A549 treated with CORT108297 at 1 μM for 4 hours (cell line): ENCODE measurements around the gene LRSAM1. TPM values are rescaled to one million over a fixed set of nuclear protein-coding genes. Genes with fewer than 3 reads are reported as not detected.

Experiments
- total RNA-seq: library from RNA; stranded (reverse); fragments of 200-300 nt; extraction: Qiagen RNA extraction; gene quantifications from 5 replicates; pipeline ENCODE4 v1.2.3, GENCODE V29; 2022

Gene LRSAM1
- total RNA-seq = 9.4 to 12.6 TPM (median 11.2 TPM) in 5 replicates

DNA sequence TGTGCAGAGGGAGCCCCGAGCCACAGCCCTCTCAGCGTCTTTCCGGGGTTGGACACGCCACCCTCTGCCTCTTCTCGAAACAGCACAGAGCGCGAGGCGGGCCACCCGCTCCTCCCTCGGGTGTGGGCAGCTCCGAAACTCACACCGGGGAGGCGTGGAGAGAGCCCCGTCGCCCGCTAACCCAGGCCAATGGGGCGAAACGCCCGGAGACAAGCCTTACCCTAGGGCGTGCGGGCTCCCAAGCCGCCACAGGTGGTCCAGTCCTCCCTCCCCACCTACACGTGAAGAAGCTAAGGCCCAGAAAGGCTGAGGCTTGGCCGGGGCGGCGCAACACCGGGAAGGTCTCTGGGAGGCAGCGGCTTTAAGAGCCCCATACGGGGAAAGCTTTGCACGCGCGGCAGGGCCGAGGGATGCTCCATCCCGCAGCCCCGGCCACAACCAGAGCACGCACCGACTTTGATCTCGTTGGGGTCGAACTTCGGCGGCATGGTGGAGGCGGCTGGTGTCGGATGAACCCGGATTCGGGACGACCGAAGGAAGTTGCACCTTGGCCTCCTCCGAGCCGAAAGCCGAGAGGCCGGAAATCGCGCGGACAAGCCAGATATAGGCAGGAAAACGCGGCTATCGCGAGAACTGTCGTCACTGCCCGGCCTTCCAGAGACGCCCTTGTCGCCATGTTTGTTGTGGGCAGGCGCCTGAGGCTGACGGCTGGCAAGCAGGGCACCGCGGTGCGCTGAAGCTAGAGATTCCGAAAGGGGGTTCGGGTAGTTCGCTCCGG is at the start of gene LRSAM1, which contains the start of gene RPL12:
LRSAM1 (plus strand) TSS at position 681 of the 778 bp plus-strand sequence. CDS start 3,018 bp downstream, outside the sequence.
RPL12 (minus strand) TSS at position 577 of the 778 bp plus-strand sequence; CDS start at position 488, 89 bp downstream.

DNA sequence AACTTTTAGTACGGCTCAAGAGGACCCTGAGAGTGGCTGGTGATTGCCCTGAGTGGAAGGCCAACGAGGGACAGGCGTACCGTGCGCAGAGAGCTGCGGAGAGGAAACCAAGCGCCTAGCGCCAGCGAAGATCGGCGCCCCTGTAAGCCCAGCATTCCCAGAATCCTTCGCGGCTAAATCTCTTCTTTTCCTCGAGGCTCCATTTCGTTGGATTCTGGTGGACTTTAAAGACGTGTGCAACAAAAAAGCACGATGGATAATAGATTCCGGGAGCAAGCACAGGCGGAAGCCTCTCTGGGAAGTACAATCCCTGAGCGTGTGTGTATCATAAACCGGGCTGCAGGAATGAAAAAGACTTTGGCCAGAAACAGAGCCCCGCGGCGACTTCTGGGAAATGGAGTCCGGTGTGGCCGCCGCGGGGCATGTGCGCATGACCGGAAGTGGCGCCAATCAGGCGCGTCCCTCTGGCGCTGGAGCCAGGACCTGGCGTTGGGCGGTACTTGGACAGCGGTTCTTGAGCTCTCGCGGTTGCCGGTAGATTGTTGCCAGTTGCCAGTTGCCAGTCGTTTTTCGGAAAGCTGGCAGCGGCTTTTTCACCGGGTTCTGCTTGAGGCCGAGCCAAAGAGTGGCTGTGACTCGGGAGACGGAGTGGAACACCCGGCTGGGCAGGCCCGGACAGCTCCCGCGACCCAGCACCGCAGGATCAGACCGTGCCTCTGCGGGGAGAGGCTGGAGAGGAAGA is 27.2 kb upstream of the LRSAM1 start, which contains the start of gene ZNF79:
ZNF79 (plus strand) TSS at position 449 of the 742 bp plus-strand sequence. CDS start 406 bp downstream, outside the sequence.

Other genes starting within 250 kb of the LRSAM1 start
- 2.2 to 2.8 TPM (median 2.4 TPM) in 5 replicates for gene GARNL3, start 186.7 kb upstream of the LRSAM1 start, total RNA-seq
- gene SLC2A8, start 54.3 kb upstream of the LRSAM1 start, total RNA-seq = 9.5 to 16.7 TPM (median 16.1 TPM) in 5 replicates
- gene ZNF79, start 27.1 kb upstream of the LRSAM1 start, total RNA-seq = 5.5 to 6.3 TPM (median 6.0 TPM) in 5 replicates
- 2,609 to 2,987 TPM (median 2,755 TPM) in 5 replicates for gene RPL12, start 104 bp upstream of the LRSAM1 start, total RNA-seq
- 14.6 to 18.8 TPM (median 17.2 TPM) in 5 replicates for gene STXBP1, start 160.8 kb downstream of the LRSAM1 start, total RNA-seq